CD4-positive, alpha-beta T cell (primary cell): ENCODE data around the gene UBE2O. TPM values are rescaled to one million over a fixed set of nuclear protein-coding genes. Genes with fewer than 3 reads are reported as not detected.

Experiments used
- ATAC-seq: fragments of 200-7000 bp; cut with Tn5 transposase; one replicate; pipeline ENCODE4 v1.10.0; 2022; ENCODE audit warnings: mild to moderate bottlenecking; ENCODE audit not compliant: poor library complexity
- CTCF ChIA-PET: fragments of 350-600 bp; sonication (Branson Sonifier 250); formaldehyde crosslinking; loops from one replicate; lab custom pipeline; 2021; ENCODE audit warnings: antibody characterized with exemption, inconsistent platforms; lab: Charles Lee
- POLR2A ChIA-PET: fragments of 350-600 bp; sonication (Branson Sonifier 250); formaldehyde crosslinking; loops from one replicate; lab custom pipeline; 2021; ENCODE audit warnings: antibody characterized with exemption, inconsistent platforms; lab: Charles Lee
- DNase-seq, 14 experiments: peaks; one replicate each; pipeline ENCODE4 v3.0.0-alpha.2; 2013 to 2020; ENCODE audit warnings: mixed read lengths in 2 of 14
- H3K27ac ChIP-seq, 2 donors: one replicate each; pipeline versions ENCODE4 v1.5.1 to v1.7.0; 2013; ENCODE audit warnings: low read length in 2 of 2, low read depth in 1 of 2, mild to moderate bottlenecking in 1 of 2
- H3K27me3 ChIP-seq, 2 experiments: 1 replicate in 1 of 2; 2 replicates in 1 of 2; pipeline versions ENCODE4 v1.6.1 to v1.7.0; 2013; ENCODE audit warnings: low read length in 2 of 2, control low read depth in 1 of 2, mild to moderate bottlenecking in 1 of 2, moderate library complexity in 1 of 2; ENCODE audit not compliant: insufficient read depth in 2 of 2, control insufficient read depth in 1 of 2
- H3K36me3 ChIP-seq: one replicate; pipeline ENCODE4 v1.6.1; 2013; ENCODE audit warnings: low read length, control low read depth; ENCODE audit not compliant: insufficient read depth
- H3K4me1 ChIP-seq: one replicate; pipeline ENCODE4 v1.6.1; 2013; ENCODE audit warnings: low read length, control low read depth; ENCODE audit not compliant: insufficient read depth
- H3K4me3 ChIP-seq: one replicate; pipeline ENCODE4 v1.5.1; 2013; ENCODE audit warnings: mild to moderate bottlenecking, low read length, moderate library complexity
- H3K9me3 ChIP-seq, 2 experiments: 1 replicate in 1 of 2; 2 replicates in 1 of 2; pipeline versions ENCODE4 v1.6.1 to v1.7.0; 2013; ENCODE audit warnings: low read length in 2 of 2, mild to moderate bottlenecking in 2 of 2, control low read depth in 1 of 2, moderate library complexity in 1 of 2; ENCODE audit not compliant: control insufficient read depth in 1 of 2, insufficient read depth in 1 of 2
- H3K27ac Mint-ChIP-seq: one replicate; pipeline ENCODE4 v1.8.0; 2020; ENCODE audit warnings: mixed read lengths
- H3K27me3 Mint-ChIP-seq: one replicate; pipeline ENCODE4 v1.8.0; 2021; ENCODE audit warnings: mixed read lengths
- H3K36me3 Mint-ChIP-seq: one replicate; pipeline ENCODE4 v1.8.0; 2021; ENCODE audit warnings: low read depth, mixed read lengths
- H3K4me1 Mint-ChIP-seq: one replicate; pipeline ENCODE4 v1.8.0; 2021; ENCODE audit warnings: low read depth, mixed read lengths
- H3K4me3 Mint-ChIP-seq: one replicate; pipeline ENCODE4 v1.8.0; 2020; ENCODE audit warnings: mild to moderate bottlenecking, mixed read lengths
- H3K9me3 Mint-ChIP-seq: one replicate; pipeline ENCODE4 v1.8.0; 2020; ENCODE audit warnings: mixed read lengths
- CTCF ChIP-seq: fragments of 200-600 bp; IDR thresholded peaks from one replicate; pipeline ENCODE4 v1.8.0; 2022; ENCODE audit warnings: antibody characterized with exemption, mild to moderate bottlenecking
- intact Hi-C, 2 experiments: fragments of 100-400 bp; cut with DNase I in 1 of 2; cut with micrococcal nuclease in 1 of 2; formaldehyde crosslinking; loops; one replicate each; pipeline versions ENCODE4 v1.15.1 to v1.9.0; 2023 to 2025; cut with DNase I, micrococcal nuclease
- total RNA-seq, 174 experiments: library from RNA in 2 of 174; stranded (reverse) in 2 of 174; gene quantifications; one replicate each; pipeline ENCODE4 v1.2.3 and lab custom pipeline; 2021 to 2026

Gene UBE2O
- total RNA-seq, 2 experiments from 2014 or later = 22.7 to 25.1 TPM

DNA sequence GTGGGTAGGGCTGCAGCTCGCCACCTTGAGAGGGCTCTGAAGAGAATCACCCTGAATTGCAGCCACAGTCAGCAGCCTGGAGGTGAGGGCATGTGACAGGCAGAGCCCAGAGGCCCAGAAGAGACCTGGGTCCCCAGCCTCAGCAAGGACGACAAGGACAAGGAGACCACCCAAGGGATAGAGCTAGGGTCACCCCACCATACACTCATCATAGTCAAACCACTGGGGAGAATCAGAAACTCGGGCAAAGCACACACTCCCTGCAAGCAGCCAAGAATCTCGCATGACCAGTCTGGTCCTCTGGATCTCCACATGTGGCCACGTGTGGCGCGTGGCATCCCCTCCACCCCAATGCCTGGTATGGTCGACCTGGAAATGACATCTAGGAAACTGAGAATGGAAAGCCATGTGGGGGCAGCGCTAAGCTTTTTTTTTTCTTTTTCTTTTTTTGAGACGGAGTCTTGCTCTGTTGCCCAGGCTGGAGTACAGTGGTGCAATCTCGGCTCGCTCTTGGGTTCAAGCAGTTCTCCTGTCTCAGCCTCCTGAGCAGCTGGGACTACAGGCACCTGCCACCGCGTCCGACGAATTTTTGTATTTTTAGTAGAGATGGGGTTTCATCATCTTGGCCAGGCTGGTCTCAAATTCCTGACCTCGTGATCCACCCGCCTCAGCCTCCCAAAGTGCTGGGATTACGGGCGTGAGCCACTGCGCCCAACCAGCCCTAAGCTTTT is 73.1 kb downstream of the UBE2O start:
- no peaks in the 10 kb centered on the region for H3K9me3 Mint-ChIP-seq
- H3K36me3 Mint-ChIP-seq = no peaks in the 10 kb centered on the region
- H3K4me1 Mint-ChIP-seq = peaks cover 6% of the 10 kb centered on the region
- DNase-seq = no peak
- no peak for ATAC-seq
- H3K9me3 ChIP-seq = no peaks in the 10 kb centered on the region
- no peak overlapping the region for H3K27ac ChIP-seq
- H3K36me3 ChIP-seq = no peaks in the 10 kb centered on the region
- intact Hi-C loops = loop anchor here in 1 of 2 experiments (10.0 kb wide), 1 partner anchor 395 kb away; no protein-coding TSS in a partner anchor
- peaks cover 18% of the 10 kb centered on the region for H3K4me1 ChIP-seq
- peak overlapping the region; percentile 62 for H3K4me3 Mint-ChIP-seq
- POLR2A ChIA-PET = no interaction called here
- peaks cover 0 to under 1% of the 10 kb centered on the region in 2 experiments for H3K27me3 ChIP-seq
- CTCF ChIA-PET = interaction anchor here (0.8 to 0.9 kb wide), 2 partner anchors 18 to 259 kb away, joined by 3 read pairs; no protein-coding TSS in a partner anchor
- TF ChIP-seq CTCF = no peak
- no peak overlapping the region for H3K27ac Mint-ChIP-seq
- no peak overlapping the region for H3K4me3 ChIP-seq
- H3K27me3 Mint-ChIP-seq = peaks cover 4% of the 10 kb centered on the region

DNA sequence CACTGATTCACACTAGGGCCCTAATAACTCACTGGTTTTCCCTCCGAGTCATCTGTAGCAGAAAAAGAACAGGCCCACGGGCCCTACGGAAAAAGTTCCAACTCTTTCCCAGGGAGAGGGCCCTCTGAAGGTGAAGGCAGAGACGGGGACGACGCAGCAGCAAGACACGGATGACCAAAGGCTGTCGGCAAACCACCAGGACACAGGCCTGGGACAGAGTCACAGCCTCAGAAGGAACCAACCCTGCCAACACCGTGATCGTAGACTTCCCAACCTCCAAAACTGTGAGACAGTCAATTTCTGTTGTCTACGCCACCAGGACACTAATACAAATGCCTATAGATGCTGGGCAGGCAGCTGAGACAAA is 73.7 kb downstream of the UBE2O start:
- Histone ChIP-seq H3K4me1 (peaks cover 15% of the 10 kb centered on the region), H3K36me3 (no peaks in the 10 kb centered on the region), H3K27me3 (no peaks in the 10 kb centered on the region), H3K4me3 (no peak overlapping the region), H3K9me3 (no peaks in the 10 kb centered on the region), H3K27ac (no peak overlapping the region)
- no peaks in the 10 kb centered on the region for H3K36me3 Mint-ChIP-seq
- POLR2A ChIA-PET = no interaction called here
- H3K27me3 Mint-ChIP-seq = peaks cover 4% of the 10 kb centered on the region
- DNase-seq (no peak), ATAC-seq (no peak)
- no peak for TF ChIP-seq CTCF
- no peaks in the 10 kb centered on the region for H3K9me3 Mint-ChIP-seq
- H3K4me1 Mint-ChIP-seq = peaks cover 6% of the 10 kb centered on the region
- CTCF ChIA-PET = interaction anchor here (0.8 kb wide), 1 partner anchor 259 kb away, joined by 3 read pairs; no protein-coding TSS in a partner anchor
- peak overlapping the region; percentile 62 for H3K4me3 Mint-ChIP-seq
- intact Hi-C loops = no loop called here
- no peak overlapping the region for H3K27ac Mint-ChIP-seq

DNA sequence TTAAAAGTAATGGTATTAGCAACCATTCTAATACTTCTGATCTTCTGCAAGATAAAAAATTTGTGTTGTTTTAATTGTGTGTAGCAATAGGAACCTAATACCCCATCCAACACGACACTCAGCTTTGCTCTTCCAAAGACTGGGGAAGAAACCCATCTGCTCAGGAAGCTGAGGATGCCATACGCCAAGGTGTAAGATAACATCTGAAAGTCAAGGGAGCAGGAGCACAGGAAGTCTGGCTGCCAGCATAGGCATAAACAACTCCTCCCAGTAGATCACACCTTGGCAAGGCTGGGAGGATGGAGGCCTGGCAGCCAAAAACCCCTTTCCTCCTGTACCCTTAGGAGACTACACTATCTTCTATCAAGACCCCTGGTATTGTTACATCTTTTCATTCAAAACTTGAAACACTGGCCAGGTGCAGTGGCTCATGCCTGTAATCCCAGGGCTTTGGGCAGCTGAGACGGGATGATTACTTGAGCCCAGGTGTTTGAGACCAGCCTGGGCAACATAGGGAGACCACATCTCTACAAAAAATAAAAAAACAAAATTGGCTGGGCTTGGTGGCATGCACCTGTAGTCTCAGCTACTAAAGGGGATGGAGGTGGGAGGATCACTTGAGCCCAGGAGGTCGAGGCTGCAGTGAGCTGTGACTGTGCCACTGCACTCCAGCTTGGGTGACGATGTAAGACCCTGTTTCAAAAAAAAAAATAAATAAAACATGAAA is 74.2 kb downstream of the UBE2O start:
- Mint-ChIP-seq H3K9me3 (no peaks in the 10 kb centered on the region), H3K4me3 (no peak overlapping the region), H3K27ac (no peak overlapping the region), H3K36me3 (no peaks in the 10 kb centered on the region), H3K27me3 (peaks cover 3% of the 10 kb centered on the region), H3K4me1 (peaks cover 4% of the 10 kb centered on the region)
- Histone ChIP-seq H3K36me3 (no peaks in the 10 kb centered on the region), H3K9me3 (no peaks in the 10 kb centered on the region), H3K27ac (no peak overlapping the region), H3K27me3 (no peaks in the 10 kb centered on the region), H3K4me3 (no peak overlapping the region), H3K4me1 (peaks cover 12% of the 10 kb centered on the region)
- ATAC-seq (no peak), DNase-seq (no peak)
- POLR2A ChIA-PET = no interaction called here
- intact Hi-C loops = no loop called here
- no peak for TF ChIP-seq CTCF
- CTCF ChIA-PET = no interaction called here
